Right atrium auricular region (tissue), 2 donors: ENCODE results near the gene ELMO3. TPM values are rescaled to one million over a fixed set of nuclear protein-coding genes. Genes with fewer than 3 reads are reported as not detected.

ENCODE experiments used
- DNase-seq: peaks from one replicate; pipeline ENCODE4 v3.0.0-alpha.2; 2019; ENCODE audit warnings: low spot score
- H3K27ac ChIP-seq, 2 donors: fragments of 200-600 bp; sonication (generic); 1 replicate in 1 of 2; 2 replicates in 1 of 2; pipeline ENCODE4 v1.5.1; 2016 to 2019
- H3K27me3 ChIP-seq, 2 donors: fragments of 200-600 bp; sonication (generic); one replicate each; pipeline versions ENCODE4 v1.5.1 to v1.6.0; 2017 to 2019
- H3K36me3 ChIP-seq: fragments of 200-600 bp; sonication (generic); one replicate; pipeline ENCODE4 v1.5.1; 2016
- H3K4me1 ChIP-seq, 2 donors: fragments of 200-600 bp; sonication (generic); one replicate each; pipeline versions ENCODE4 v1.5.1 to v1.6.0; 2017 to 2019
- H3K4me3 ChIP-seq, 2 donors: fragments of 200-600 bp; sonication (generic); 1 replicate in 1 of 2; 2 replicates in 1 of 2; pipeline ENCODE4 v1.5.1; 2017 to 2019; ENCODE audit warnings: mild to moderate bottlenecking in 1 of 2, moderate library complexity in 1 of 2
- H3K9me3 ChIP-seq, 2 donors: fragments of 200-600 bp; sonication (generic); one replicate each; pipeline ENCODE4 v1.5.1; 2019
- total RNA-seq, 2 donors: library from RNA; depleted of rRNA; stranded (reverse); fragments of >200 nt; gene quantifications; one replicate each; pipeline ENCODE4 v1.1.0, GENCODE V29; 2016
- TF ChIP-seq, protein P1 (sequence below), 2 donors: fragments of 200-600 bp; sonication (generic); IDR thresholded peaks; one replicate each; pipeline ENCODE4 v1.5.1; 2019; ENCODE audit warnings: antibody characterized with exemption in 2 of 2

ELMO3 gene
- total RNA-seq, 2 donors from 2014 or later, result 0.37 to 2.2 TPM

DNA sequence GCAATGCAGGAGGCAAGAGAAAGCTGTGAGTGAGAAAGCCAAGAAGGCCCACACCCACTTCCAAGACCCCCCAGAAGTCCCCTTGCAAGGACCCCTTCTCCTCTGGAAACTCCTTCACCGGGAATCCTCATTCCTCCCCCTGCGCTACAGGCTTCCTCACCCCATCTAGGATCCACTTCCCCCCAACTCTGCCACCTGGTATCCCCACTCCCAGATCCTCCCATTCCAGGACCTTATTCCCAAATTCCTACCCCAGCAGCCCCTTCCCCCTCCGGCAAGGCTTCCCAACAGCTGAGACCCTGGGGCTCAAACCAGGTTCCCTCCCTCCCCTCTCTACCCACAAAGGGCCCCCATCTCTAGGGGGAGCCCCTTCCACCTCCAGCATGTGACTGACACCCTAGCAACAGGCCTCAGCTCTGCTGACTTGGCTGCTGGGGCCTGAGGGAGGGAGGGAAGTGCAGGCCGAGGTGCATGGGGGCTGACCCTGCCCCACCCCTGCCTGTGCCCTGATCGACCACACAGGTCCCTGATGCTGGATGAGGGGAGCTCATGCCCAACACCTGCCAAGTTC, 32.2 kb upstream of the ELMO3 start:
- Histone ChIP-seq H3K9me3 (no peaks in the 10 kb centered on the region), H3K4me1 (peaks cover 0 to 74% of the 10 kb centered on the region in 2 donors), H3K36me3 (no peaks in the 10 kb centered on the region), H3K27me3 (no peaks in the 10 kb centered on the region), H3K27ac (peak overlapping the region in 1 of 2 donors; percentile 1), H3K4me3 (no peak overlapping the region)
- TF ChIP-seq, protein P1, sequence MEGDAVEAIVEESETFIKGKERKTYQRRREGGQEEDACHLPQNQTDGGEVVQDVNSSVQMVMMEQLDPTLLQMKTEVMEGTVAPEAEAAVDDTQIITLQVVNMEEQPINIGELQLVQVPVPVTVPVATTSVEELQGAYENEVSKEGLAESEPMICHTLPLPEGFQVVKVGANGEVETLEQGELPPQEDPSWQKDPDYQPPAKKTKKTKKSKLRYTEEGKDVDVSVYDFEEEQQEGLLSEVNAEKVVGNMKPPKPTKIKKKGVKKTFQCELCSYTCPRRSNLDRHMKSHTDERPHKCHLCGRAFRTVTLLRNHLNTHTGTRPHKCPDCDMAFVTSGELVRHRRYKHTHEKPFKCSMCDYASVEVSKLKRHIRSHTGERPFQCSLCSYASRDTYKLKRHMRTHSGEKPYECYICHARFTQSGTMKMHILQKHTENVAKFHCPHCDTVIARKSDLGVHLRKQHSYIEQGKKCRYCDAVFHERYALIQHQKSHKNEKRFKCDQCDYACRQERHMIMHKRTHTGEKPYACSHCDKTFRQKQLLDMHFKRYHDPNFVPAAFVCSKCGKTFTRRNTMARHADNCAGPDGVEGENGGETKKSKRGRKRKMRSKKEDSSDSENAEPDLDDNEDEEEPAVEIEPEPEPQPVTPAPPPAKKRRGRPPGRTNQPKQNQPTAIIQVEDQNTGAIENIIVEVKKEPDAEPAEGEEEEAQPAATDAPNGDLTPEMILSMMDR (IDR thresholded peaks at IDR 0.05), result no peak
- no peak for DNase-seq

DNA sequence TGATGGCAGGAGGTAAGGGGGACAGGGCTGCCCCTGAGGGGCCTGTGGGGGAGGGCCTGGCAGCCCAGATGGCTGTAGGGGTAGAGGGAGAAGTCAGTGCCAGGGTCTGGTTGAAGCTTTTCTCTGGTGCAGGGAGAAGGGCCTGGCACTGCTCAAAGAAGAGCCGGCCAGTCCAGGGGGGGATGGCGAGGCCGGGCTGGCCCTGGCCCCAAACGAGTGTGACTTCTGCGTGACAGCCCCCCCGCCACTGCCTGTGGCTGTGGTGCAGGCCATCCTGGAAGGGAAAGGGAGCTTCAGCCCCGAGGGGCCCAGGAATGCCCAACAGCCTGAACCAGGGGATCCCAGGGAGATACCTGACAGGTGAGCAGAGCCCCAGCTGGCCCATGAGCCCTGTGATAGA, 31.3 kb upstream of the ELMO3 start:
- H3K9me3 ChIP-seq, result no peaks in the 10 kb centered on the region
- H3K4me1 ChIP-seq, result peaks cover 0 to 69% of the 10 kb centered on the region in 2 donors
- TF ChIP-seq, protein P1 (IDR thresholded peaks at IDR 0.05), result no peak
- no peak for DNase-seq
- no peak overlapping the region for H3K4me3 ChIP-seq
- no peaks in the 10 kb centered on the region for H3K27me3 ChIP-seq
- peak overlapping the region in 1 of 2 donors; percentile 1 for H3K27ac ChIP-seq
- no peaks in the 10 kb centered on the region for H3K36me3 ChIP-seq

DNA sequence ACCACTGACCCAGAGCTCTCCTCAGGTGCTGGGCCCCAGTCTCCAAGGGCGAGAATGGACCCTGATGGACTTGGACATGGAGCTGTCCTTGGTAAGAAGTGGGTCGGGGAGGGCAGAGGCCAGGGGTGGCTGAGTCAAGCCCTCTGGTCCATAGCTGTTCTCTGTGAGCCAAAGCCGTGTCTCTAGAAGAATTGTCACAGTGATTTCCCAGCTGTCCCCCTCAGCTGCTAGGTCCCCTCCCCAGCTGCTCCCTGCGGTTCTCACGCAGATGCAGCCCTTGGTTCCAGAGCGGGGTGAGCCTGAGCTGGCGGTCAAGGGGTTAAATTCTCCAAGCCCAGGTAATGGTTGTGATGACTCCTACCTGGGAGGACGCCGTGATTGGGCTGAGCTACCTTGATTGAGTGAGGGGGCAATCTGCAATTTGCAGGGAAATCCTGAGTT, 29.9 kb upstream of the ELMO3 start:
- H3K36me3 ChIP-seq, result no peaks in the 10 kb centered on the region
- H3K4me1 ChIP-seq, result peaks cover 0 to 69% of the 10 kb centered on the region in 2 donors
- H3K9me3 ChIP-seq, result no peaks in the 10 kb centered on the region
- H3K27me3 ChIP-seq, result no peaks in the 10 kb centered on the region
- H3K27ac ChIP-seq, result peak overlapping the region; percentile 90 to 93
- no peak overlapping the region for H3K4me3 ChIP-seq
- DNase-seq, result no peak
- TF ChIP-seq, protein P1 (IDR thresholded peaks at IDR 0.05), result no peak

- Histone ChIP-seq H3K36me3 (no peaks in the 10 kb centered on the region), H3K4me1 (peaks cover 0 to 68% of the 10 kb centered on the region in 2 donors)
Measured at GRCh38 chr16:67169642-67170167, 29.2 kb upstream of the ELMO3 start.

GRCh38 chr16:67170168-67170948, 28.6 kb upstream of the ELMO3 start, which contains the start of gene NOL3:
NOL3 (plus strand) TSS chr16:67170538.
- peak; percentile 91 for DNase-seq
- TF ChIP-seq, protein P1 (IDR thresholded peaks at IDR 0.05), result no peak
- no peaks in the 10 kb centered on the region for H3K27me3 ChIP-seq

More at GRCh38 chr16:67169642-67170167, 29.2 kb upstream of the ELMO3 start:
- Histone ChIP-seq H3K27me3 (no peaks in the 10 kb centered on the region), H3K4me3 (peak overlapping the region; percentile 45 to 59), H3K9me3 (no peaks in the 10 kb centered on the region), H3K27ac (peak overlapping the region; percentile 90 to 93)
- no peak for DNase-seq
- TF ChIP-seq, protein P1 (IDR thresholded peaks at IDR 0.05), result peak; percentile 39 to 62

More at GRCh38 chr16:67170168-67170948, 28.6 kb upstream of the ELMO3 start, which contains the start of gene NOL3:
- Histone ChIP-seq H3K4me3 (peak within 1 kb of the TSS; percentile 45 to 59), H3K27ac (peak within 1 kb of the TSS; percentile 90 to 93), H3K4me1 (peaks cover 0 to 68% of the 10 kb centered on the region in 2 donors), H3K36me3 (no peaks in the 10 kb centered on the region), H3K9me3 (no peaks in the 10 kb centered on the region)
